CD1c-positive myeloid dendritic cell (primary cell): ENCODE results near the gene COL18A1.
"Not testable (repeated sequence)": the region's sequence is repeated elsewhere in the genome, so short reads cannot be mapped to it uniquely, and the experiment has no call there.

Experiments used
- DNase-seq: peaks from one replicate; pipeline ENCODE4 v3.0.0-alpha.2; 2016; ENCODE audit errors: extremely low spot score

The COL18A1 gene

GRCh38 chr21:45440736-45441350, 35.9 kb downstream of the COL18A1 start:
- DNase-seq, result no peak

- no peak for DNase-seq
These were observed 36.7 kb downstream of the COL18A1 start for GRCh38 chr21:45441431-45442255.

- DNase-seq, result no peak
These were observed 37.3 kb downstream of the COL18A1 start for GRCh38 chr21:45442276-45442675.

GRCh38 chr21:45442686-45443594, 38.0 kb downstream of the COL18A1 start:
- DNase-seq, result not testable (repeated sequence)

GRCh38 chr21:45443595-45444181, 38.7 kb downstream of the COL18A1 start:
- DNase-seq, result no peak

- DNase-seq, result no peak
These were observed 39.4 kb downstream of the COL18A1 start for GRCh38 chr21:45444385-45444784.

GRCh38 chr21:45445369-45445768, 40.4 kb downstream of the COL18A1 start:
- no peak for DNase-seq

GRCh38 chr21:45447821-45448220, 42.9 kb downstream of the COL18A1 start:
- DNase-seq, result no peak

GRCh38 chr21:45448283-45448809, 43.4 kb downstream of the COL18A1 start:
- no peak for DNase-seq

GRCh38 chr21:45448810-45449657, 44.1 kb downstream of the COL18A1 start:
- DNase-seq, result no peak

- DNase-seq, result no peak
These were observed 44.9 kb downstream of the COL18A1 start for GRCh38 chr21:45449658-45450422.

- no peak for DNase-seq
These were observed 45.6 kb downstream of the COL18A1 start for GRCh38 chr21:45450423-45451090.

GRCh38 chr21:45451091-45451740, 46.3 kb downstream of the COL18A1 start:
- no peak for DNase-seq

GRCh38 chr21:45451771-45452182, 46.8 kb downstream of the COL18A1 start:
- DNase-seq, result no peak

- no peak for DNase-seq
These were observed 47.8 kb downstream of the COL18A1 start for GRCh38 chr21:45452696-45453307.

GRCh38 chr21:45453308-45453950, 48.5 kb downstream of the COL18A1 start:
- no peak for DNase-seq

GRCh38 chr21:45454060-45454925, 49.3 kb downstream of the COL18A1 start:
- no peak for DNase-seq
